GM18508 (cell line): Measurements from ENCODE around the gene TRPM2.
"Not testable (repeated sequence)": the region's sequence is repeated elsewhere in the genome, so short reads cannot be mapped to it uniquely, and the experiment has no call there.

ENCODE experiments used
- ATAC-seq: cut with Tn5 transposase; IDR thresholded peaks from one replicate; pipeline ENCODE4 v1.9.1; 2021; ENCODE audit warnings: moderate number of reproducible peaks; ENCODE audit not compliant: insufficient read depth, unreplicated experiment

Gene TRPM2

DNA sequence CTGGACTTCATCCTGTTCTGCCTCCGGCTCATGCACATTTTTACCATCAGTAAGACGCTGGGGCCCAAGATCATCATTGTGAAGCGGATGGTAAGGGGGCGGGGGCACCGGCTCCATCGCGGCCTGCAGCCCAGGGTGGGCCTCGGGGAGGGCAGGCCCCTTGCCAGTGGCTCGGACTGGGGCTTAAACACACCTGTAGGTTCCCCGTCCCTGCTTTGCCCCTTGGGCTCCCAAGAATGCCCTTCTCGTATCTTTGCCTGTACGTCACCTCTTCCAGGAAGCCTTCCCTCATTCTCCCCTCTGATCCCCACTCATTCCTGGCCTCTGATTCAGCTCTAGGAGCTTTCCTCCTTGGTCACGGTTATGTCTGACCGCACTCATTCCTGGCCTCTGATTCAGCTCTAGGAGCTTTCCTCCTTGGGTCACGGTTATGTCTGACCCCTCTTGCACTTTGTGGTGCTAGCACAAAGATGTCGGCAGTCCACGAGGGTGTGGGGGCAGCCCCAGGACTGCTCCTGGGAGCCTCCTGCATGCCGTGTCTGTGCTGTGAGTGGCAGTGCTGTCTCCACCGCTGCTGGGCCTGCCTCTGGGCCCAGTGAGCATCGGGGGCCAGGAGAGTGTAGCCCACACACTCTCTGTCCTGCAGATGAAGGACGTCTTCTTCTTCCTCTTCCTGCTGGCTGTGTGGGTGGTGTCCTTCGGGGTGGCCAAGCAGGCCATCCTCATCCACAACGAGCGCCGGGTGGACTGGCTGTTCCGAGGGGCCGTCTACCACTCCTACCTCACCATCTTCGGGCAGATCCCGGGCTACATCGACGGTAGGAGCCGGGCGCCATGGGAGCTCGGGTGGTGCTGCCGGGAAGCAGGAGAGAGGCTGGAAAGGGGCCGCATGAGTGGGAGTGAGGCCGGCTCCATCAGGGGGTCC, 52.8 kb downstream of the TRPM2 start:
- ATAC-seq: no peak

DNA sequence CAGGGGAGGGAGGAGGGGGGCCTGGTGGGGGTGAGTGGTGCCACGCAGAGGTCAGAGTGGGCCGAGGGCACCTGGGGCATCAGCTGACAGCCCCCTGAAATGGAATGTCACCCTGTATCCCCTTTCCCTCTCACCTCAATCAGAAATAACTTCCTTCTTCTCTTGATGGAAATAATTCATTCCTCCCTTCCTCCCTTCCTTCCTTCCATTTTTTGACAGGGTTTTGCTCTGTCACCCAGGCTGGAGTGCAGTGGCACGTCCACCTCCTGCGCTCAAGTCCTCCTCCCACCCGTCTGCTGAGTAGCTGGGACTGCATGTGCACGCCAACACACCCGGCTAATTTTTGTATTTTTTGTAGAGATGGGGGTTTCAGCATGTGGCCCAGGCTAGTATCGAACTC, 53.5 kb downstream of the TRPM2 start:
- ATAC-seq: no peak

DNA sequence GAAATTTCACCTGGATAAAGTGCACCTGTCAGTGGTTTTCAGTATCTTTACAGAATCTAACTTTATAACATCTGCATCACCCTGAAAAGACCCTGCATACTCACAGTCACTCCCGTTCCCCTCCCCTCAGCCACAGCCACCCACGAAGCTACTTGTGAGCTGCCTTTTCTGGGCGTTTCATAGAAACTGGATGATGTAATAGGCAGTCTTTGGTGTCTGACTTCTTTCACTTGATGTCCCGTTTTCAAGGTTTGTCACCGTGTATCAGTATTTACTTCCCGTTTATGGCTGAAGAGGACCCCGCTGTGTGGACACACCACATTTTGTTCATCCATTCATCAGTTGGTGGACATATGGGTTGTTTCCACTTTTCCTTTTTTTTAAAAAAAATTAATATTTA, 54.1 kb downstream of the TRPM2 start:
- no peak for ATAC-seq

DNA sequence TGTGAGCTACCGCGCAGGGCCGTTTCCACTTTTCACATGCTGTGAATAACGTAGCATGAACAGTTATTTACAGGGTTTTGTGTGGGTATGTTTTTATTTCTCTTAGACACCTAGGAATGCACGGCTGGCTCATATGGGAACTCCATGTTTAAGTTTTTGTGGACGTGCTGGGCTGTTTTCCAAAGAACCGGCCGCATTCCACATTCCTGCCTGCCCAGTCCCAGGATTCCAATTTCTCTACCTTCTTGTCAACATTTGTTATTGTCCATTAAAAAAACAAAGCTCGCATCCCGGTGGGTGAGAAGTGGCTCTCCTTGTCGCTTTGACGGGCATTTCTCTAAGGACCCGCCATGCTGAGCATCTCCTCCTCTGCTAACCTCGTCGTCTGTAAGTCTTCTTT, 54.8 kb downstream of the TRPM2 start:
- no peak for ATAC-seq

DNA sequence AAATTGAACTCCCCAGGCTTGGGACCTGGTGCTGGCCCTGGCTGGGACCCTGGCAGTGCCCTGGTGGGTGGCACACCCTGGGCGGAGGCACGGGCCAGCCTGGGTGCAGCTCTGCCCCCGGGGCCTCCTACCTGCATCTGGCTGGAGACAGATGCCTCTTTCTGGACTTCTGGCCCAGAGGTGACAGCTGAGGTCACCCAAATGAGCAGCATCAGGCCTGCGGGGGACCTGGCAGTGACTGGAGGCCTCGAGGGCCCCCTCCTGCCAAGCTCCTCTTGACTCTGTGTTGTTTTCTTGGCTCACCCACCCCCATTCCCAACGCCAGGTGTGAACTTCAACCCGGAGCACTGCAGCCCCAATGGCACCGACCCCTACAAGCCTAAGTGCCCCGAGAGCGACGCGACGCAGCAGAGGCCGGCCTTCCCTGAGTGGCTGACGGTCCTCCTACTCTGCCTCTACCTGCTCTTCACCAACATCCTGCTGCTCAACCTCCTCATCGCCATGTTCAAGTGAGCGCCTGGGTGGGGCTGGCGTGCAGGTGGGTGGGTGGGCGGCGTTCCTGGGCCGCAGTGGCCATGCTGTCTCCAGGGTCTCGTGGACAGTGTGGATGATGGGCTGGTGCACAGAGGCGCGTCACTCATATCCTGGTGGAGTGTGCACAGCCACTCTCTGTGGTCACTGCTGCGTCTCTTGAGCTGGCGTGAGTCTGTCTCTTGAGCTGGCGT, 60.3 kb downstream of the TRPM2 start:
- ATAC-seq: no peak

DNA sequence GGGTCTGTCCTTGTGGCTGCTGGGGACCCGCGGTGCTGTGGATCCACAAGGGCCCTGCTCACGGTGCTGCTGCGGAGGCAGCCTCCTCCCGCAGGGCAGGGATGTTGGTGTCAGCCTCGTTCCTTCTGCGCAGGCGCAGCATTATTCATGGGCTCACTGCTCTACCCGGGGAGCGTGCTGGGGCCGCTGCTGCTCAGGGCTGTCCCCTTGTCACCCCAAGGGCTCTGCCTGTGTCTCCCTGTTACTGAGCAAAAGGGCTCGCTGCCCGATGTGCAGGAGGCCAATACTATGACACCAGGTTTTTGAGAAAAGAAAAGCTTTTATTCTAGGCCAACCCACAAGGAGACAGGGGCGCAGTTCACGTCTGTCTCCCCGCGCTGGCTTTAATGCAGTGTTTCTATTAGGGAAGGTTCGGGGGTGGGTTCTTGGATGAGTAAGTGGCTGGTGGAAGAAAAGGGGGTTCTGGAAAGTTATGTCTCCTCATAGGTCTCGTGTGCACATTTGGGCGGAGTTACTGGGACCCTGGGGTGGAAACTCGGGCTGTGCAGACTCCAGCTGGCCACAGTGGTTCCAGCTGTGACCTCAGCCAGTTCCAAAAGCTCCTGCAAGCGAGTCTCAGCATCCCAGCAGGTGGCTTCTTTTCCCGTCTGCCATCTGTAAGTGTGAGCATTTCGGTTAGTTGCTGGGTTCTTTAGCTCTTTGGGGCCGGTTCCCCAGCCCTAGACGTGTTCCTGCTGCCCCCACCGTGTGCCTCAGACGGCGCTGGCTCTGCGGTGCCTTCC, 61.1 kb downstream of the TRPM2 start:
- no peak for ATAC-seq

DNA sequence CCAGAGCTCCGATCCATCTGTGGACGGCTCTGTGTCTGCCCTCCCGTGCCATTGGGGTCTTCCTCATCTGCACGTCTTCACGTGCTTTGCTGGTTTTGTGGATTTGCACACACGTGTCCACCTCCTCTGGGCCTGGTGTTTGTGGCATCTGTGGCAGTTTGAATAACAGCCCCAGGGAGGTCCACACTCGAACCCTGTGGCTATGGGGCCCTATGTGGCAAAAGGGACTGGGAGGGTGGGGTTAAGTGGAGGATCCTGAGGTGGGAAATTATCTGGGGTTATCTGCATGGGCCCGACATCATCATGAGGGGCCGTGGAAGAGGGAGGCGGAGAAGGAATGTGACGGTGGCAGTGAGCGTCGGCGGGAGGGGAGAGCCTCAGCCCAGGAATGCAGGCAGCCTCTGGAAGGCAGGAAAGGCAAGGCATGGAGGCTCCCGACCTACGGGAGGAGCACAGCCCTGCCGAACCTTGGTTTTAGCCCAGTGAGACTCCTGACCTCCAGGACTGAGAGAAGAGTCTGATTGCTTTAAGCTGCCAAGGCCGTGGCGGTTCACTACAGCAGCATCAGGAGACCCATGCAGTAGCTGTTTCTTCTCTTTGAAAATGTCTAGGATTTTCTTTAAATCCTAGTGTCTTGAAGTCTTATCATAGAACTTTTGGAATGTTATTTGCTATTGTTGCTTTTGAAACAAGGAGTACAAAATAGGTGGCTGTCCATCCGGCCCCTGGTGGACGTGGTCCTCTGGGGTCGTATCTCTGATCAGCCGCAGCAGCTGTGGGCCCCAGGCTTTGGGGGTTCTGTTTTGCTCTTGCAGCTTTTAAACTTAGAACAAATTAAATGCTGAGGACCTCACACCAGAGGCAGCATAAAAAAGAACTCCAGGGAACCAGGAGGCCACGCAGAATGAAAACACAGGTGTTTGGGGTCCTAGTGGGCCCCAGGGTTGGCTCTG, 61.9 kb downstream of the TRPM2 start:
- ATAC-seq: no peak

DNA sequence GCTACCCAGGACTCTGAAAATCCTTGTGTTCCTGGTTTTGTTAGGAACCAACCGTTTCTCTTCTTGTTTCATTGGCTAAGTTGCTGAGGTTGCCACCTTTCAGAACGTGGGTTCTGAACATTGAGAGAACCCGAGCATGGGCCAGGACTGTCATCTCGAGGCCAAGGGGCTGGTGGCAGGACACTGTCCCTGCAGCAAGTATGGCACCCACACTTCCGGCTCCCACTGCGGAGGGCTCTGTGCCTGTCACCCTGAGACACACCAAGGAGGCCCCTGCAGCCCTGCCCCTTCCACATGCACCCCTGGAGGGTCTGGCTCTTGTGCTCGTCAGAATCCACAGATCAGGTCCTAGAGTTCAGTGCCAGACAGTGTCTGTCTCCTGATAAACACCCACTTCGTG, 62.8 kb downstream of the TRPM2 start:
- no peak for ATAC-seq

DNA sequence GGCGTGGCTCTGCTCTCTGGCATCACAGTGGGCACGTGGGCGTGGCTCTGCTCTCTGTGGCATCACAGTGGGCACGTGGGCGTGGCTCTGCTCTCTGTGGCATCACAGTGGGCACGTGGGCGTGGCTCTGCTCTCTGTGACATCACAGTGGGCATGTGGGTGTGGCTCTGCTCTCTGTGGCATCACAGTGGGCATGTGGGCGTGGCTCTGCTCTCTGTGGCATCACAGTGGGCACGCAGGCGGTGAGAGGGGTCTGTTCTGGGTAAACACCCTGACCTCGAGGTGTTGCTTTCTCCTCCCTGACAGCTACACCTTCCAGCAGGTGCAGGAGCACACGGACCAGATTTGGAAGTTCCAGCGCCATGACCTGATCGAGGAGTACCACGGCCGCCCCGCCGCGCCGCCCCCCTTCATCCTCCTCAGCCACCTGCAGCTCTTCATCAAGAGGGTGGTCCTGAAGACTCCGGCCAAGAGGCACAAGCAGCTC, 64.2 kb downstream of the TRPM2 start:
- ATAC-seq: not testable (repeated sequence)

DNA sequence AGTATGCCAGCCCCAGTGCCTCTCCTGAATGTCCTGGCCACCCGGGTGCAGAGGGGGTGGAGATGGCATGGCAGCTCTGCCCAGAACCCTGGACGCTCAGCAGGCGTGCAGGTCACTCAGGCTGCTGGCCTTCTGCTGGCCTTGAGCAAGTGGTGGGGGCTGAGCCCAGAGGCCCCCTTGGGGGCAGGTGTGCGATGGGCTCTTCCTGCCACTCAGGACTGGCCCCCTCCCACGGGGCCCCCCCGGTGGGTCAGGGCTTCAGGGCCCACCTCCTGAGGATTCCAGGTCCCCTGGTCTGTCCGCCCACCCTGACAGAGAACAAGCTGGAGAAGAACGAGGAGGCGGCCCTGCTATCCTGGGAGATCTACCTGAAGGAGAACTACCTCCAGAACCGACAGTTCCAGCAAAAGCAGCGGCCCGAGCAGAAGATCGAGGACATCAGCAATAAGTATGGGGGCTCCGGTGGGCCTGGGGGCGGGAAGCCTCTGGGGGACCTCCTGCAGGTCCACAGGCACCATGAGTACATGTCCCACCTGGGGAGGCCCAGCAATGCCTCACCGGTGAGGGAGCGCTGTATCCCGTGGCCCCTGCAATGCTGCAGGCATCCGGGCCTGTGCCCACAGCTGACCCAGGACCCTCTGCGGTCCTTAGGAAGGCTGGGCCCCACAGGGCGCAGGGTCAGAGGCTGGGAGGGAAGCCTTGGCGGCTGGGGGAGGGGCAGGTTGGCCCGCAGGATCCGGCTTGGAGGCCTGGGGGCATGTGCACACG, 64.9 kb downstream of the TRPM2 start:
- no peak for ATAC-seq

DNA sequence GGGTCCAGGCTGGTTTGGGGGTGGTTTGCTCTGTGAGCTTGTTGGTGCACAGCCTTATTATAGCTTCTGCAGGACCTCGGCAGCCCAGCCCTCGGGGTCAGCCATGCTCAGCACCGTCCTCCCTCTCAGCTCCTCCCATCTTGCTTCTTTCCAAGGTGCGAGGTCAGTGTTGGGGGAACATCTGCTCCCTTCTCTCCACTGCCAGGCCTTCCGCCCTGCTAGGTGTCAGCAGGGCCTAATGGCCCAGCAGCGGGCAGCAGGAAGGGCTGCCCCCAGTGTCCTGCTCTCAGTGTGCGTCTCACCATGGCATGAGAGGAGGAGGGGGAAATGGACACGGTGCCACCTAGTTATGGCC, 65.4 kb downstream of the TRPM2 start:
- no peak for ATAC-seq

DNA sequence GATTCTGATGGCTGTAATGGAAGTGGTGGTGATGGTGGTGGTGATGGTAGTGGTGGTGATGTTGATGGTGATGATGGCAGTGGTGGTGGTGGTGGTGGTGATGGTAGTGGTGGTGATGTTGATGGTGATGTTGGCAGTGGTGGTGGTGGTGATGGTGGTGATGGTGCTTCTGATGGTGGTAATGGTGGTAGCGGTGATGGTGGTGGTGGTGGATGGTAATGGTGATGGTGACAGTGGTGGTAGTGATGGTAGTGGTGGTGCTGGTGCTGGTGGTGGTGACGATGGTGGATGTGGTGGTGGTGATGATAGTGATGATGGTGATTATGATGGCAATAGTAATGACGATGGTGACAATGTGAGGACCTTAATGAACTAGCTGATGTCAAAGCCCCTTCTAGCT, 66.3 kb downstream of the TRPM2 start:
- ATAC-seq: no peak

DNA sequence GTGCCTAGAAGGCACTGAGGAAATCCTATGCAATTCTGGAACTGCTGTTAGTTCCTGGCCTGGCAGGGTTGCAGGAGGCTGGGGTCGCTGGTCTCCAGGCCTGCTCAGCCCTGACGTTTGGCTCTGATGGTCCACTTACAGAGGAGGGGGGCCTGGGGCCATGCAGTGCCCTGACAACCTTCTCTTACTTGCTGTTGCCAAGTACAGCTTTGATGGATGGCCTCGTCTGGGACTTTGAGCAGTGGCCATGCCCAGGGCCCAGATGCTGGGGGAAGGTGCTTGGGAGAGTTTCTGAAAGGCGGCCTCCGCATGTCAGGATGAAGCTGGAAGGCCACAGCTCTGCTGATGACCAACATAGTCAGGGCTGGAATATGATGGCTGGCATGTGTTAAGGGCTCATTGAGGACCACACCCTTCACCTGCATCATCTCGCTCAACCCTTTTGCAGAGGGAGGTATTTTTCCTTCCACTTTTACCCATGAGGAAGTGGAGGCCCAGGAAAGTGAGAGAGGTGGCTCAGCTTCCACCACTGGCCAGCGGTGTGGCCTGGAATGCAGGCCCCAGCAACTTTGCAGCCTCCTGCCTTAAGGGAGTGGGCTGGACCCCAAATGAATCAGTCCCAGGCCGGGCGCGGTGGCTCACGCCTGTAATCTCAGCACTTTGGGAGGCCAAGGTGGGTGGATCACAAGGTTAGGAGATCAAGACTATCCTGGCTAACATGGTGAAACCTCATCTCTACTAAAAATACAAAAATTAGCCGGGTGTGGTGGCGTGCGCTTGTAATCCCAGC, 67.2 kb downstream of the TRPM2 start:
- no peak for ATAC-seq

DNA sequence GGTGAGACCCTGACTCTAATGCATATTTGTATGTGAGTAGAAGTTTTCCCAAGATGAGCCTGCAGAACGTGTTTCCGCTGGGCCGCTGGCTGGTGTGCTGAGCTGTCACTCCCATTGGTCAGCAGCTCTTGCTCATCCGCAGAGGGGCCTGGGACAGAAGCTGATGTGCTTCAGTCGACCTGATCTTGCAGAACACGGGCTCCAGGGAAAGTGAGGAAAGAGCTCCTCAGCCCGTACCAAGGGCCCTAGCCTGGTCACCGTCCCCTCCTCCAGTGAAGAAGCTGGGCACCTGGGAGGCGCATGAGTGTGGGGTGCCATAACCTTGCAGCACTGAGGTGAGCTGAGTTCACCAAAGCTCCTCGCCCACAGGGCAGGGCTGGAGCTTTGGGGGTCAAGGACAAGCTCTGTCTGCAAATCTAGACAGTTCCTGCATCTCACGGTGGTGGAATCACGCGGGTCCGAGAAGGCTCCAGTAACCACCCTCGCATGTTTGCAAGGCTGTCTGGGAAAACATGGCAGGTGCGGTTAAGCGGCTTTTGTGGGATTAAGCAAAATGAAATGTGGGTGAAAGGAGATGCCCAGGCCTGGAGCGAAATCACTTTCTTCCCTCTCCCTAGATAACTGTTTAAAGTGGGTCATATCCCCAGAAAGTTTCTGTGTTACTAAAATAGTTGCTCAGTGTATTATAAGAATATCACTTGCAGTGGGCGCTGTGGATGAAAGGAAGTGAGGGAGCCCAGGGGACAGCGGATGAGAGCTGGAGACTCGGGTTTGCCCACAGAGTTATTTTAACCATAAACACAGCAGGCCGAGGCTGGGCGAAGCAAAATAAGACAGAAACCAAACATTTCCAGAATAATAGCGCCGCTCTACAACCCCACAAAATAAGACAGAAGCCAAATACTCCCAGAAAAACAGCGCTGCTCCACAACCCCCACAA, 68.8 kb downstream of the TRPM2 start:
- no peak for ATAC-seq

DNA sequence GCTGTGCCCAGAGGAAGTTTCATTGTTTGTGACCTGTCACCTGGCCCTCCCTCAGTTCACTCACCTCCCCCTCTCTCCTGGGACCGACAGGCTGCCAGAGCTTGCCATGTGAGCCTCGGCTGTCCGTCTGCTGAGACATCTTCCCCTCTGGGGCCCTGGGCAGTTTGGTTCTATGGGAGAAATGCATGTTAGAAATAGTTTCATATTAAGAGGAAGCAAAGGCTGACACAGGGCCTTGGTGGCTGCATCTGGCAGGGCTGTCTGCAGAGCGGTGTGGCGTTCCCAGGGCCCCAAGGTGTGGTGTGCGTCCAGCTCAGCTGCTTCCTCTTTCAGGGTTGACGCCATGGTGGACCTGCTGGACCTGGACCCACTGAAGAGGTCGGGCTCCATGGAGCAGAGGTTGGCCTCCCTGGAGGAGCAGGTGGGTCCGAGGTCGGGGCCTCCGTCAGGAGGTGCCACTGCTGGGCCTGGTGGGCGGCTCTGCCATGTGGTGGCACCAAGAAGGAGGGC, 69.9 kb downstream of the TRPM2 start:
- no peak for ATAC-seq

DNA sequence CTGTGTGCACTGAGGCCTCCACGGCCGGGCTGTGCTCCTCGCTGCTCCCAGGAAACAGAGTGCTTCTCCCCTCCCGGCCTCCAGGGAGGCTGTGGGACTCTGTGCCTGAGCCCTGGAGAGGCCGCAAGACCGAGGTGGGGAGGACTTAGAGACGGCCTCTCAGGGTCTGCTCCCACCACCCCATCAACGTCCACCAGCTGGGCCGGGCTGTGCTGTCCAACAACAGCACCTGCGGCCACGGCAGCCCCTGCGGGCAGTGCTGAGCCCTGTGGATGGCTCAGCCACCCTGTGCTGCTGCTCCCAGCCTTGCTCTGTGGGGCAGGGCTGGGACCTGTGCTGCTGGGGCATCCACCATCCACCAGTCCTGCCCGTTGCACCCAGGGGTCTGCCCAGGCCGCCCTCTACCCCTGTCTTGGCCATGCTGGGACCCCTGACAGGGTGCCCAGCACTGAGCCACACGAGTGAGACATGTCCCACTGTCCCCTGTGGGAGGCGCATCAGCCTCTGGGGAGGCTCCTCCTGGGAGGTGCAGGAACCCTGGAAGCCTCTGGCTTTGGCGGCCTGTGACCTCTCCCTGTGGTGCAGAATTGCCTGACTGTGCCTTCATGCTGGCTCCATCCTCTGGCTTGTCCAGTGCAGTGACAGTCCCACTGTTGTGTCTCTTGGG, 70.7 kb downstream of the TRPM2 start:
- no peak for ATAC-seq
